HepG2 (cell line): ENCODE data around the gene ICE2. TPM values are rescaled to one million over a fixed set of nuclear protein-coding genes. Genes with fewer than 3 reads are reported as not detected.

Experiments
- ARNT ChIP-seq: fragments of 450-650 bp; IDR thresholded peaks from 2 replicates; pipeline ENCODE4 v1.6.1; 2017
- FOXC1 ChIP-seq: sonication (generic); formaldehyde crosslinking; IDR thresholded peaks from 2 replicates; pipeline ENCODE4 v1.8.0; 2022; ENCODE audit warnings: mild to moderate bottlenecking, missing genetic modification reagents, borderline replicate concordance
- GTF3A ChIP-seq: sonication (generic); formaldehyde crosslinking; conservative IDR thresholded peaks from 2 replicates; pipeline ENCODE4 v1.4.0; 2020; ENCODE audit warnings: mild to moderate bottlenecking, missing genetic modification reagents
- HNF1B ChIP-seq: sonication (generic); formaldehyde crosslinking; IDR thresholded peaks from 2 replicates; pipeline ENCODE4 v1.5.1; 2020; ENCODE audit warnings: mild to moderate bottlenecking, moderate library complexity, missing genetic modification reagents
- ISL2 ChIP-seq: sonication (generic); formaldehyde crosslinking; IDR thresholded peaks from 2 replicates; pipeline ENCODE4 v1.5.0; 2020; ENCODE audit warnings: missing genetic modification reagents
- JDP2 ChIP-seq: sonication (generic); formaldehyde crosslinking; IDR thresholded peaks from 2 replicates; pipeline ENCODE4 v1.8.1; 2022; ENCODE audit warnings: missing genetic modification reagents, borderline replicate concordance
- LCORL ChIP-seq, 2 experiments: fragments of 450-650 bp in 1 of 2; sonication (generic) in 1 of 2; formaldehyde crosslinking in 1 of 2; IDR thresholded peaks; 2 replicates each; pipeline versions ENCODE4 v1.5.0 to v1.6.1; 2017 to 2020; ENCODE audit warnings: antibody characterized with exemption in 1 of 2, missing genetic modification reagents in 1 of 2
- POLR2G ChIP-seq: fragments of 200-400 bp; formaldehyde crosslinking; IDR thresholded peaks from 2 replicates; pipeline ENCODE4 v1.6.1; 2018; ENCODE audit warnings: mild to moderate bottlenecking, low read depth, low read length, moderate library complexity
- SMYD3 ChIP-seq: sonication (generic); formaldehyde crosslinking; IDR thresholded peaks from 2 replicates; pipeline ENCODE4 v1.8.1; 2023; ENCODE audit warnings: mild to moderate bottlenecking, missing genetic modification reagents
- ZNF296 ChIP-seq: sonication (generic); formaldehyde crosslinking; conservative IDR thresholded peaks from 2 replicates; pipeline ENCODE4 v1.5.0; 2020; ENCODE audit warnings: mild to moderate bottlenecking, missing genetic modification reagents
- ZNF629 ChIP-seq: sonication (generic); formaldehyde crosslinking; conservative IDR thresholded peaks from 2 replicates; pipeline ENCODE4 v1.5.0; 2020; ENCODE audit warnings: missing genetic modification reagents
- ZNF703 ChIP-seq: sonication (generic); formaldehyde crosslinking; IDR thresholded peaks from 2 replicates; pipeline ENCODE4 v1.5.1; 2020; ENCODE audit warnings: missing genetic modification reagents, mild to moderate bottlenecking, moderate library complexity, borderline replicate concordance
- ZNF749 ChIP-seq: sonication (generic); formaldehyde crosslinking; IDR thresholded peaks from 2 replicates; pipeline ENCODE4 v1.8.0; 2022; ENCODE audit warnings: mild to moderate bottlenecking, missing genetic modification reagents, moderate library complexity, borderline replicate concordance
- ZNF772 ChIP-seq: sonication (generic); formaldehyde crosslinking; IDR thresholded peaks from 2 replicates; pipeline ENCODE4 v1.5.0; 2020; ENCODE audit warnings: mild to moderate bottlenecking, missing genetic modification reagents
- ZSCAN9 ChIP-seq: IDR thresholded peaks from 2 replicates; pipeline ENCODE4 v1.6.1; 2016; ENCODE audit warnings: borderline replicate concordance
- polyA plus RNA-seq, 8 experiments: library from polyadenylated mRNA; depleted of rRNA in 3 of 8; stranded (reverse) in 7 of 8; unstranded in 1 of 8; fragments of >200 nt; fragmentation: Illumina TruSeq in 4 of 8; extraction: Trizol in 4 of 8; gene quantifications; 2 replicates each; pipeline versions ENCODE4 v1.2.1 to v1.2.3, GENCODE V29; 2011 to 2016; ENCODE audit warnings: low read depth in 4 of 8, missing spikeins in 1 of 8, mixed read lengths in 1 of 8; ENCODE audit not compliant: insufficient read depth in 1 of 8
- total RNA-seq, 5 experiments: library from RNA; depleted of rRNA; stranded (reverse); fragments of >200 nt; fragmentation: Illumina TruSeq; extraction: Trizol; gene quantifications; 2 replicates each; pipeline ENCODE4 v1.2.3, GENCODE V29; 2016; ENCODE audit warnings: low read depth in 1 of 5
- TF ChIP-seq, protein P1 (sequence below): sonication (generic); formaldehyde crosslinking; IDR thresholded peaks from 2 replicates; pipeline ENCODE4 v1.4.0; 2020; ENCODE audit warnings: missing genetic modification reagents, borderline replicate concordance
- TF ChIP-seq, protein P2 (sequence below): sonication (generic); formaldehyde crosslinking; IDR thresholded peaks from 2 replicates; pipeline ENCODE4 v1.5.1; 2020; ENCODE audit warnings: missing genetic modification reagents, mild to moderate bottlenecking, borderline replicate concordance
- TF ChIP-seq, protein P3 (sequence below): sonication (generic); formaldehyde crosslinking; IDR thresholded peaks from 2 replicates; pipeline ENCODE4 v1.4.0; 2020; ENCODE audit warnings: mild to moderate bottlenecking, missing genetic modification reagents
- TF ChIP-seq, protein P4 (sequence below): sonication (generic); formaldehyde crosslinking; IDR thresholded peaks from 2 replicates; pipeline ENCODE4 v1.4.0; 2020; ENCODE audit warnings: missing genetic modification reagents, borderline replicate concordance

The ICE2 gene
- total and polyA plus RNA-seq, 2 of the 13 experiments (the other 11 are each of a cell fraction or from before 2014, with no cell fraction given) = 24.8 to 26.4 TPM

- TF ChIP-seq, protein P1, sequence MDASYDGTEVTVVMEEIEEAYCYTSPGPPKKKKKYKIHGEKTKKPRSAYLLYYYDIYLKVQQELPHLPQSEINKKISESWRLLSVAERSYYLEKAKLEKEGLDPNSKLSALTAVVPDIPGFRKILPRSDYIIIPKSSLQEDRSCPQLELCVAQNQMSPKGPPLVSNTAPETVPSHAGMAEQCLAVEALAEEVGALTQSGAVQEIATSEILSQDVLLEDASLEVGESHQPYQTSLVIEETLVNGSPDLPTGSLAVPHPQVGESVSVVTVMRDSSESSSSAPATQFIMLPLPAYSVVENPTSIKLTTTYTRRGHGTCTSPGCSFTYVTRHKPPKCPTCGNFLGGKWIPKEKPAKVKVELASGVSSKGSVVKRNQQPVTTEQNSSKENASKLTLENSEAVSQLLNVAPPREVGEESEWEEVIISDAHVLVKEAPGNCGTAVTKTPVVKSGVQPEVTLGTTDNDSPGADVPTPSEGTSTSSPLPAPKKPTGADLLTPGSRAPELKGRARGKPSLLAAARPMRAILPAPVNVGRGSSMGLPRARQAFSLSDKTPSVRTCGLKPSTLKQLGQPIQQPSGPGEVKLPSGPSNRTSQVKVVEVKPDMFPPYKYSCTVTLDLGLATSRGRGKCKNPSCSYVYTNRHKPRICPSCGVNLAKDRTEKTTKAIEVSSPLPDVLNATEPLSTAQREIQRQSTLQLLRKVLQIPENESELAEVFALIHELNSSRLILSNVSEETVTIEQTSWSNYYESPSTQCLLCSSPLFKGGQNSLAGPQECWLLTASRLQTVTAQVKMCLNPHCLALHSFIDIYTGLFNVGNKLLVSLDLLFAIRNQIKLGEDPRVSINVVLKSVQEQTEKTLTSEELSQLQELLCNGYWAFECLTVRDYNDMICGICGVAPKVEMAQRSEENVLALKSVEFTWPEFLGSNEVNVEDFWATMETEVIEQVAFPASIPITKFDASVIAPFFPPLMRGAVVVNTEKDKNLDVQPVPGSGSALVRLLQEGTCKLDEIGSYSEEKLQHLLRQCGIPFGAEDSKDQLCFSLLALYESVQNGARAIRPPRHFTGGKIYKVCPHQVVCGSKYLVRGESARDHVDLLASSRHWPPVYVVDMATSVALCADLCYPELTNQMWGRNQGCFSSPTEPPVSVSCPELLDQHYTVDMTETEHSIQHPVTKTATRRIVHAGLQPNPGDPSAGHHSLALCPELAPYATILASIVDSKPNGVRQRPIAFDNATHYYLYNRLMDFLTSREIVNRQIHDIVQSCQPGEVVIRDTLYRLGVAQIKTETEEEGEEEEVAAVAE (CRISPR knock-in tag) = no peak
- TF ChIP-seq ZNF749 (CRISPR knock-in tag) (no peak), ISL2 (CRISPR knock-in tag) (peak; percentile 66), ARNT (no peak), ZSCAN9 (CRISPR knock-in tag) (peak; percentile 72), LCORL (IDR thresholded peaks at IDR 0.05) (no peak), LCORL (CRISPR knock-in tag; IDR thresholded peaks at IDR 0.05) (peak; percentile 85), JDP2 (CRISPR knock-in tag) (no peak), FOXC1 (CRISPR knock-in tag) (no peak; the same call in 1 of the 2 replicates), HNF1B (CRISPR knock-in tag) (peak; percentile 45), ZNF629 (CRISPR knock-in tag) (no peak), ZNF703 (CRISPR knock-in tag) (no peak), SMYD3 (CRISPR knock-in tag) (no peak), ZNF772 (CRISPR knock-in tag) (peak; percentile 61; the same call in 1 of the 2 replicates), GTF3A (no peak), POLR2G (peak; percentile 72), ZNF296 (CRISPR knock-in tag) (no peak)
- TF ChIP-seq, protein P2, sequence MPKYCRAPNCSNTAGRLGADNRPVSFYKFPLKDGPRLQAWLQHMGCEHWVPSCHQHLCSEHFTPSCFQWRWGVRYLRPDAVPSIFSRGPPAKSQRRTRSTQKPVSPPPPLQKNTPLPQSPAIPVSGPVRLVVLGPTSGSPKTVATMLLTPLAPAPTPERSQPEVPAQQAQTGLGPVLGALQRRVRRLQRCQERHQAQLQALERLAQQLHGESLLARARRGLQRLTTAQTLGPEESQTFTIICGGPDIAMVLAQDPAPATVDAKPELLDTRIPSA (CRISPR knock-in tag) = no peak
- TF ChIP-seq, protein P3, sequence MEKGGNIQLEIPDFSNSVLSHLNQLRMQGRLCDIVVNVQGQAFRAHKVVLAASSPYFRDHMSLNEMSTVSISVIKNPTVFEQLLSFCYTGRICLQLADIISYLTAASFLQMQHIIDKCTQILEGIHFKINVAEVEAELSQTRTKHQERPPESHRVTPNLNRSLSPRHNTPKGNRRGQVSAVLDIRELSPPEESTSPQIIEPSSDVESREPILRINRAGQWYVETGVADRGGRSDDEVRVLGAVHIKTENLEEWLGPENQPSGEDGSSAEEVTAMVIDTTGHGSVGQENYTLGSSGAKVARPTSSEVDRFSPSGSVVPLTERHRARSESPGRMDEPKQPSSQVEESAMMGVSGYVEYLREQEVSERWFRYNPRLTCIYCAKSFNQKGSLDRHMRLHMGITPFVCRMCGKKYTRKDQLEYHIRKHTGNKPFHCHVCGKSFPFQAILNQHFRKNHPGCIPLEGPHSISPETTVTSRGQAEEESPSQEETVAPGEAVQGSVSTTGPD (CRISPR knock-in tag) = no peak
- TF ChIP-seq, protein P4, sequence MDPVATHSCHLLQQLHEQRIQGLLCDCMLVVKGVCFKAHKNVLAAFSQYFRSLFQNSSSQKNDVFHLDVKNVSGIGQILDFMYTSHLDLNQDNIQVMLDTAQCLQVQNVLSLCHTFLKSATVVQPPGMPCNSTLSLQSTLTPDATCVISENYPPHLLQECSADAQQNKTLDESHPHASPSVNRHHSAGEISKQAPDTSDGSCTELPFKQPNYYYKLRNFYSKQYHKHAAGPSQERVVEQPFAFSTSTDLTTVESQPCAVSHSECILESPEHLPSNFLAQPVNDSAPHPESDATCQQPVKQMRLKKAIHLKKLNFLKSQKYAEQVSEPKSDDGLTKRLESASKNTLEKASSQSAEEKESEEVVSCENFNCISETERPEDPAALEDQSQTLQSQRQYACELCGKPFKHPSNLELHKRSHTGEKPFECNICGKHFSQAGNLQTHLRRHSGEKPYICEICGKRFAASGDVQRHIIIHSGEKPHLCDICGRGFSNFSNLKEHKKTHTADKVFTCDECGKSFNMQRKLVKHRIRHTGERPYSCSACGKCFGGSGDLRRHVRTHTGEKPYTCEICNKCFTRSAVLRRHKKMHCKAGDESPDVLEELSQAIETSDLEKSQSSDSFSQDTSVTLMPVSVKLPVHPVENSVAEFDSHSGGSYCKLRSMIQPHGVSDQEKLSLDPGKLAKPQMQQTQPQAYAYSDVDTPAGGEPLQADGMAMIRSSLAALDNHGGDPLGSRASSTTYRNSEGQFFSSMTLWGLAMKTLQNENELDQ (CRISPR knock-in tag) = no peak
Observed at GRCh38 chr15:60374628-60375081, 104.3 kb downstream of the ICE2 start (continued).
